GM21786 (cell line): ENCODE data around the gene ATOH8.

ENCODE experiments used
- ATAC-seq: cut with Tn5 transposase; IDR thresholded peaks from one replicate; pipeline ENCODE4 v1.9.1; 2021; ENCODE audit not compliant: unreplicated experiment

ATOH8 gene

GRCh38 chr2:85718009-85718391 lies 35.8 kb upstream of the ATOH8 start:
- ATAC-seq = no peak

GRCh38 chr2:85718885-85719492 lies 34.8 kb upstream of the ATOH8 start:
- ATAC-seq = no peak

DNA sequence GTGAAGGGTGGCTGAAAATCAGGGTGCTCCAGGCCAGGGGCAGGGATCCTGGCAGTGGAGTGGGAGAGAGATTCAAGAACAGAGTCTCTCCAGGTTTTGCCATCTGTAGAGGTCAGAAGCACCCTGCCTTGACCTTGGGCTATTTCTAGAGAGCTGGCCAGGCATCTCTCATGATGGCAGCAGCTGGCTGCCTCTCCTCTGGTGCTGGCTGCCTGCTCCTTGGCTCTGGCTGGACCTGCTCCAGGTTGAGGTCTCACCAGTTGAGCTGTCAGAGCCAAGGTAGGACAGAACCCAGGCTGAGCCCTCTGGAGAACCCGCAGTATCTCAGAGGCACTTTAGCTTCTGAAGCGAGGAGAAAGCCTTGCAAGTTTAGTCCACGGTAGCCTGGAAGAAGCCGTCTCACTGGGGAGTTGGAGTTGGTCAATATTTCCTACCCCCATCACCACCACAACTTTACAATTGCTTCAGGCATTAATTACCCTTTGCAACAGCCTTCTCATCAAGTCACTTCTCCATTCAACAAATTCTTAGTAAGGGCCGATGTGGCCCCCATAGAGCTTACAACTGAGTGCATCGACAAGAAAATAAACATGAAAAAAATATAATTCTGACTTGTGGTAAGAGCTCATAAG lies 34.1 kb upstream of the ATOH8 start:
- ATAC-seq = no peak

DNA sequence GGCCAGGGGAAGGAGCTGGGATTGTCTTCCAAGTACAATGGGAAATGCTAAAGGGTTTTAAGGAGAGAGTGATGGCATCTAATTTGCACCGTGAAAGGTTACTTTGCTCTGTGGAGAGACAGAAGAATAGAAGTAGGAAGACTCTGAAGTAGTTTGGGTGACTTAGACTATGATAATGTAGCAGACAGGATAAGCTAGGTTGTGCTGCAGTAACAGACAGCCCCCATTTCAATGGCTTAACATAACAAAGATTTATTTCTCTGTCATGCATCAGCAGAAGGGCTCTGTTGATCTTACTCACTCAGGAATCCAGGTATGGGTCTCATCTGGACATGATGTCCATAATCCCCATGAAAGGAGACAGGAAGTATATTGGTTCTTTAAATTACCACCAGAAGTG lies 33.3 kb upstream of the ATOH8 start:
- ATAC-seq = no peak

GRCh38 chr2:85721641-85722040 lies 32.1 kb upstream of the ATOH8 start:
- ATAC-seq = no peak

GRCh38 chr2:85722519-85722918 lies 31.3 kb upstream of the ATOH8 start:
- ATAC-seq = no peak

- ATAC-seq = no peak
These were observed 30.0 kb upstream of the ATOH8 start for GRCh38 chr2:85723707-85724360.

DNA sequence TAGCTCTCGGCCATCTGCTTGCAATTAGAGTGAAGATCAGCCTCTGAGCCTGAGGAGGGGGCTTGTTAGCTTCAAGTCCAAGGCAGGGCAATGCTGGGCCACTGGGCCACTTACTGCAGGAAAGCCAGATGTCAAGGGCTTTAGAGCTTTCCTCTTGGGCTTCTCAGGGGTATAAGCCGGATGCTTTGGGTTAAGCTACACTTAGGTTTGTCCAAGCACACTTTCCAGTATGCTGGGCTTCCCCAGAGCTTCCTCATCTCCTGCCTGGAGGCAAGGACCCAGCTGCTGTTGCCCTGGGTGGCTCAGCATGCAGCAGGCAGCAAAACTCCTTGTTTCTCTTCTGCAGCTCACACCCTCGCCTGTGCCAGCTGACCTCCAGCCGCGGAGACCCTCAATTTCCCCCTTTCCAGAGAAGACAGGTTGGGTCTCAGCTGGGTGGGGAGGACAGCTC lies 29.0 kb upstream of the ATOH8 start:
- ATAC-seq = no peak

- ATAC-seq = no peak
These were observed 28.3 kb upstream of the ATOH8 start for GRCh38 chr2:85725451-85725850.

DNA sequence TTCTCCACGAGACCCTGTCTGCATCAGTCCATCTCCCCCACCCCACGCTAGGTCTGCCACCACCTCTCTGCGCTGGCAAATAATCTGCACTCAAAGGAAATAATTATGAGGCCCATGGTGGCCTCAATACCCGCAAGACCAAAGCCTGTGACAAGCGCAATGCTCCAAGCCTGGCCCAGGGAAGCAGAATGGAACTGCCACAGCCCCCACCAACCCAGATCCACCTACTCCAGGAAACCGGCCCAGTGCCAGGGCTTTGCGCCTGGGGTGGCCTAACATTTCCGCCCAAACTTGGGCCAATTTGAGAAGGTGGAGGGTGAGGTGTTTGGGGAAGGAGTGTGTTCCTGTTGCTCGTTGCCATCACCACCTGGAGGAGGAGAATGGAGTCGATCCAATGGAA lies 26.0 kb upstream of the ATOH8 start:
- no peak for ATAC-seq

- ATAC-seq = no peak
These were observed 25.4 kb upstream of the ATOH8 start for GRCh38 chr2:85728342-85728741.

GRCh38 chr2:85728883-85729824 lies 24.6 kb upstream of the ATOH8 start:
- ATAC-seq = no peak

- no peak for ATAC-seq
These were observed 23.8 kb upstream of the ATOH8 start for GRCh38 chr2:85729825-85730510.

DNA sequence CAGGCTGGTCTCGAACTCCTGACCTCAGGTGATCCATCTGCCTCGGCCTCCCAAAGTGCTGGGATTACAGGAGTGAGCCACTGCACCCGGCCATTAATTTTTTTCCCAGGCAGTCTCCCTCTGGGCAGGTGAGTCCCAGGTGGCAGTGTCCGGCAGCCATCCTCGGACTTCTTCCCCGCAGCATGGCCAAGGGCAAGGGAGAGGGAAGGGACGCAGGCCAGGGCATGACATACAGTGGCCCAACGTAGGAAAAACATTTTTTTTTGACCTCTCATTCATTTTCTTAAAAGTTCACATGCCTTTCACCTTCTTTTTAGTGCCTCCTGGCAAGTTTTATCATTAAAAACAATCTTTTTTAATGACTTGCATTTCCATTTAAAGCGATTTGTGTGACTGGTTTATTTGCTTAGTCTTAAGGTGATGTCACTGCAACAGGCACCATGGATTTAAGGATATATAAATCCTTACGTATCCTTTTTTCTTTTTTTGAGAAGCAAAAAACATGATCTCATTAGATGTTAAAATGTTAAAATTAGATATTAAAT lies 23.0 kb upstream of the ATOH8 start:
- no peak for ATAC-seq

DNA sequence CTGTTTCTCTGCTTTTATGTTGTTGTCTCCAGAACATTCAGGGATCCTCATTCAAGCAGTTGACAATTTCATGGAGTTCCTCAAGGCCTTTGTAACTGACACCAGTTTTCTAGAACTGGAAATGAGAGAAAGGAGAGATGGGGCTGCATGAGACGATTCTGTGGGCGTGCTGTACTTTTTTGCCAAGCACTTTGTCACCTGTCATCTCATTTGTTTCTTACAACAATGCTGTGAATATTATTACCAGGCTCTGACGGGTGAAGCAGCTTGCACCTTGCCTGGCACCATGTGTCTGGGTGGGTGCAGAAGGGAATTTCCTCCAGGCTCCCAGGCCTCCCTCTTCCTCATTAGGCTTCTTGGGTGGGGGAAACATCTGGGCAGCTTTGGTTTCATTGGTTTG lies 22.2 kb upstream of the ATOH8 start:
- no peak for ATAC-seq

- no peak for ATAC-seq
These were observed 21.2 kb upstream of the ATOH8 start for GRCh38 chr2:85732467-85733120.

DNA sequence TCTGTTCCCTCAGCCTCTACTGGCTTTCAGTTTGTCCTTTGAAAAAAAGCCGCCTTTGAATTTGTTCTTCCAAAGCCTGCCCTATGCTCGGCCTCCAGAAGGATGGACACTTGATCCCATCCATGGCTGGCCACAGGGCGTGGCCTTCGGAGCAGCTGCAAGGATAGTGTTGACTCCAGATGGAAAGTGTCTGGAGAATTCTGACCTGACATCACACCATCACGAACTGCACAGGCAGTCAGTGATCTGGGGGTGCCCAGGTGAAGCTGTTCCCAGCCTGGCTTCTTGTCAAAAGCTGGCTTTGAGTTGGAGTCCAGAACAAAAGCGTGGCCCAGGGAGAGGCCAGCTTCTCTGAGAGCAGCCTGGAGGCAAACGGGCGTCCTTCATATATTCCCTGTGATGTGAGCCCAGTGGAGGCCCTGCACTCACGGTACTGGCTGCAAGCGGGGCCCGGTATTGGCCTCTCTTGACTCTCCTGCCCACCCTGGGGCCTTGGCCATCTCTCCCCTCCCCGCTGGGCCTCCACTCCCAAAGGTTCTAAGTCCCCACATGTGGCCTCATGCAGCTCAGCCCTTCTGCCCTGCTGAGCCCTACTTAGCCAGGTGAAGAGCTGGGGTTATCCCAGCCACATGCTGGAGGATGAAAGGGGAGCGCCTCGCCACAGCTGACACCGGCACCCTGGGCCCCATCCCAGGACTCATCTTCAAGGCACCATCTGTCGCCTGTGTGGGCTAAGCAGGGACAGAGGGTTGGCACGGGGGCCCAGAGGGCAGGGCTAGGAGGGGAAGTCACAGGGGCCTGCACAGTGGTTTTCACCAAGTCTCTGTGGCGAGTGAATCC lies 20.4 kb upstream of the ATOH8 start:
- no peak for ATAC-seq

GRCh38 chr2:85734015-85734414 lies 19.8 kb upstream of the ATOH8 start:
- ATAC-seq = no peak

- ATAC-seq = no peak
These were observed 18.7 kb upstream of the ATOH8 start for GRCh38 chr2:85734942-85735608.
